Ectodermal cell (in vitro differentiated cells): ENCODE data around the gene TAGLN.

ENCODE experiments used
- H3K27ac ChIP-seq: 2 replicates; pipeline ENCODE4 v1.7.0; 2013; ENCODE audit warnings: mild to moderate bottlenecking, low read depth, low read length; ENCODE audit not compliant: insufficient read depth, poor library complexity, severe bottlenecking
- H3K27me3 ChIP-seq: 2 replicates; pipeline ENCODE4 v1.7.0; 2013; ENCODE audit warnings: mild to moderate bottlenecking, low read length; ENCODE audit not compliant: insufficient read depth, control insufficient read depth, poor library complexity, severe bottlenecking
- H3K36me3 ChIP-seq: one replicate; pipeline ENCODE4 v1.7.0; 2013; ENCODE audit warnings: low read length; ENCODE audit not compliant: control insufficient read depth, insufficient read depth
- H3K4me1 ChIP-seq: one replicate; pipeline ENCODE4 v1.7.0; 2013; ENCODE audit warnings: low read length; ENCODE audit not compliant: control insufficient read depth, insufficient read depth
- H3K4me3 ChIP-seq: 2 replicates; pipeline ENCODE4 v1.7.0; 2013; ENCODE audit warnings: low read depth, low read length, control low read depth; ENCODE audit not compliant: insufficient read depth
- H3K9me3 ChIP-seq: 2 replicates; pipeline ENCODE4 v1.7.0; 2013; ENCODE audit warnings: mild to moderate bottlenecking, low read length, moderate library complexity; ENCODE audit not compliant: control insufficient read depth
- WGBS, 2 experiments: methylation state at CpG; one replicate each; pipeline ENCODE4 v1.1.7; 2013; ENCODE audit warnings: missing lambda C conversion rate in 2 of 2; 5-methylcytosine and 5-hydroxymethylcytosine counted together

Gene TAGLN

GRCh38 chr11:117187799-117188481 is 11.2 kb upstream of the TAGLN start:
- Histone ChIP-seq H3K4me3 (no peak overlapping the region), H3K27ac (no peak overlapping the region), H3K36me3 (peaks cover 5% of the 10 kb centered on the region), H3K9me3 (no peaks in the 10 kb centered on the region), H3K4me1 (no peaks in the 10 kb centered on the region), H3K27me3 (no peaks in the 10 kb centered on the region)
- 94 to 95% methylated on average over 16 of the region's 16 CpGs for WGBS, 2 experiments

DNA sequence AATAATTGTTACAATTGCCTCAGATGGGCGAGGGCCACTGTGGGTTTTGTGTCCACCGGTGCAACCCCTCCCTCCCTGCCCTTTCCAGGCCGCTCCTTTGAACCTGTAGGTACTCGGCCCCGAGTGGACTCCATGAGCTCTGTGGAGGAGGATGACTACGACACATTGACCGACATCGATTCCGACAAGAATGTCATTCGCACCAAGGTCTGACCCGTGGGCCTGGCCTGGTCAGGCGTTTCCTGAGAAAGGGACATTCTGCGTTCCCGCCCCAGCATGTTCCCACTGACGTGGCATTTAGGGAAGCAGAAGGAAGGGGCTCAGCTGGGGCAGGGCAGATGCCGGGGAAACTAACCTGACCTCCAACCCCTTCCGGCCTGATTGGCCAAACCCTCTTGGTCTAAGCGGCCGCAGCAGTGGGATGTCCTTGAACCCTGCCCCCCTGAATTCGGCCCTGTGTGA is 10.5 kb upstream of the TAGLN start:
- H3K4me1 ChIP-seq = no peaks in the 10 kb centered on the region
- H3K9me3 ChIP-seq = no peaks in the 10 kb centered on the region
- H3K27me3 ChIP-seq = no peaks in the 10 kb centered on the region
- peaks cover 5% of the 10 kb centered on the region for H3K36me3 ChIP-seq
- no peak overlapping the region for H3K27ac ChIP-seq
- WGBS, 2 experiments = 90 to 91% methylated on average over 20 of the region's 20 CpGs
- no peak overlapping the region for H3K4me3 ChIP-seq

DNA sequence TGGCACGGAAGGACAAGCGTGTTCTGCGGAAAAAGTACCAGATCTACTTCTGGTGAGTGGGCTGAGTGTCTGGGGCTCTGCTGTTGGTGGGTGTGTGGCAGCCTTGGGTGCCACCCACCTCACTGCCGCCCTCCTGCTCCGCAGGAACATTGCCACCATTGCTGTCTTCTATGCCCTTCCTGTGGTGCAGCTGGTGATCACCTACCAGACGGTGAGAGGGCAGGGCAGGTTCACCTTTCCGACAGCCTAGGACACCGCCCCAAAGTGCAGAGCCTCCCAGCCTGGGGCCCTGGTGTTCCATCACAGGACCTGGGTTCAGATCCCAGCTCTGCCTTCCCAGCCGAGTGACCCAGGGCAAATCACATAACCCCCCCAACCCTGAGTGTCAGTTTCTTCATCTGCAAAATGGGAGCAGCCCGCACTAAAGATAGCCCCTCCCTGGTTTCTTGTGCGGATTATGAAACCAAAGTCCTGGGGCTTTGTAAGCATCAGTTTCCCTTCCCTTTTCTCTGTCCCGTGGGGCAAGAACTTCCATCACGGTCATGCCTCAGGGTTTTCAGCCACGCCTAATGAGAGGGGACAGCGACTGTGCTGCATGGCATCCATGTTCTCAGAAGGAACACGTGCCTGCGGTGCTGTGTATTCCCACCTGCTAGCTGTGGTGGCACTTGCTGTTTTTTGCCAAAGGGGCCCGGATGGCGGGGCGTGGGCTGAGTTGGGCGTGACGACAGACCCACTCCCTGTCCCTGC is 9.8 kb upstream of the TAGLN start:
- Histone ChIP-seq H3K4me3 (no peak overlapping the region), H3K36me3 (peaks cover 5% of the 10 kb centered on the region), H3K4me1 (no peaks in the 10 kb centered on the region), H3K27ac (no peak overlapping the region), H3K27me3 (no peaks in the 10 kb centered on the region), H3K9me3 (no peaks in the 10 kb centered on the region)
- 95% methylated on average over 22 of the region's 22 CpGs for WGBS, 2 experiments

DNA sequence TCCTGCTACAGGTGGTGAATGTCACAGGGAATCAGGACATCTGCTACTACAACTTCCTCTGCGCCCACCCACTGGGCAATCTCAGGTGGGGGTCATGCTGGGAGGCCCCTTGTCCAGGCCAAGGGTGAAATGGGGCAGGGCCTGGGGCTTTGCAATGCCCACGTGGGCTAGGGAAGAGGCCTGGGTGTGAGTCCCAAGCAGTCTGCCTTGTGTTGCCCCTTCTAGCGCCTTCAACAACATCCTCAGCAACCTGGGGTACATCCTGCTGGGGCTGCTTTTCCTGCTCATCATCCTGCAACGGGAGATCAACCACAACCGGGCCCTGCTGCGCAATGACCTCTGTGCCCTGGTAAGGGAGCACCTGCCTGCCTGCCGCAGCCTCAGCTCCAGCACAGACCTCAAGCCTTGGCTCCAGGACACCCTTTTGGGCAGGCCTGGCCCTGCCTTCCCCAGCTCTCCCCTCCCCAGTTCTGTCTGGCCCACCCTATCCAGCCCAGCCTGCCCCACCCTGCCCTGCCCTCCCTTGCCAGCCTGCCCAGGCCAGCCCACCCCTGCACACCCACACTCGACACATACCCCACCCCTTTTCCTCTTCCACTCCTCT is 9.1 kb upstream of the TAGLN start:
- H3K27me3 ChIP-seq = no peaks in the 10 kb centered on the region
- H3K9me3 ChIP-seq = no peaks in the 10 kb centered on the region
- no peak overlapping the region for H3K27ac ChIP-seq
- no peak overlapping the region for H3K4me3 ChIP-seq
- peaks cover 5% of the 10 kb centered on the region for H3K36me3 ChIP-seq
- H3K4me1 ChIP-seq = no peaks in the 10 kb centered on the region
- WGBS, 2 experiments = 92 to 93% methylated on average over 8 of the region's 8 CpGs

- Histone ChIP-seq H3K4me1 (no peaks in the 10 kb centered on the region), H3K36me3 (peaks cover 5% of the 10 kb centered on the region)
Observed at GRCh38 chr11:117191680-117192400, 7.3 kb upstream of the TAGLN start.

DNA sequence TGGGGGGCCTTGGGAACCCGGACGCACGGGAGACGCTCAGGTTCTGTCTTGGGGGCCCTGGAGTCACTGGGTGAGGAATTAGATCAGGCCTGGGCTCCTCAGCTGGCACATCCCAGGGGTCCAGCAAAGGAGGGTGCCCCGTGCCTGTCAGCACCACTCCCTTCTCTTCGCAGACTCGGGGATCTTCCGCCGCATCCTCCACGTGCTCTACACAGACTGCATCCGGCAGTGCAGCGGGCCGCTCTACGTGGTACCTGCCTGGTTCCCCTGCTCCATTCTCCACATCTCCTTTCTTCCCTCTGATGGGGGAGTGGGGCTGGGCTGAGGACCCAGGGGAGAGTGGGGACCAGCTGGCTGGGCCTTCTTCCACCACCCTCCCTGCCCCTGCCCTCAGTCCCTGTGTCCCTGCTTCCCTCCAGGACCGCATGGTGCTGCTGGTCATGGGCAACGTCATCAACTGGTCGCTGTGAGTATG is 6.7 kb upstream of the TAGLN start:
- H3K4me3 ChIP-seq = no peak overlapping the region
- no peak overlapping the region for H3K27ac ChIP-seq
- H3K4me1 ChIP-seq = no peaks in the 10 kb centered on the region
- peaks cover 5% of the 10 kb centered on the region for H3K36me3 ChIP-seq
- H3K9me3 ChIP-seq = no peaks in the 10 kb centered on the region
- WGBS, 2 experiments = 94% methylated on average over 17 of the region's 17 CpGs
- no peaks in the 10 kb centered on the region for H3K27me3 ChIP-seq

More at GRCh38 chr11:117191680-117192400, 7.3 kb upstream of the TAGLN start:
- WGBS, 2 experiments = 94 to 96% methylated on average over 26 of the region's 26 CpGs
- H3K27me3 ChIP-seq = no peaks in the 10 kb centered on the region
- H3K9me3 ChIP-seq = no peaks in the 10 kb centered on the region
- H3K27ac ChIP-seq = no peak overlapping the region
- H3K4me3 ChIP-seq = no peak overlapping the region

DNA sequence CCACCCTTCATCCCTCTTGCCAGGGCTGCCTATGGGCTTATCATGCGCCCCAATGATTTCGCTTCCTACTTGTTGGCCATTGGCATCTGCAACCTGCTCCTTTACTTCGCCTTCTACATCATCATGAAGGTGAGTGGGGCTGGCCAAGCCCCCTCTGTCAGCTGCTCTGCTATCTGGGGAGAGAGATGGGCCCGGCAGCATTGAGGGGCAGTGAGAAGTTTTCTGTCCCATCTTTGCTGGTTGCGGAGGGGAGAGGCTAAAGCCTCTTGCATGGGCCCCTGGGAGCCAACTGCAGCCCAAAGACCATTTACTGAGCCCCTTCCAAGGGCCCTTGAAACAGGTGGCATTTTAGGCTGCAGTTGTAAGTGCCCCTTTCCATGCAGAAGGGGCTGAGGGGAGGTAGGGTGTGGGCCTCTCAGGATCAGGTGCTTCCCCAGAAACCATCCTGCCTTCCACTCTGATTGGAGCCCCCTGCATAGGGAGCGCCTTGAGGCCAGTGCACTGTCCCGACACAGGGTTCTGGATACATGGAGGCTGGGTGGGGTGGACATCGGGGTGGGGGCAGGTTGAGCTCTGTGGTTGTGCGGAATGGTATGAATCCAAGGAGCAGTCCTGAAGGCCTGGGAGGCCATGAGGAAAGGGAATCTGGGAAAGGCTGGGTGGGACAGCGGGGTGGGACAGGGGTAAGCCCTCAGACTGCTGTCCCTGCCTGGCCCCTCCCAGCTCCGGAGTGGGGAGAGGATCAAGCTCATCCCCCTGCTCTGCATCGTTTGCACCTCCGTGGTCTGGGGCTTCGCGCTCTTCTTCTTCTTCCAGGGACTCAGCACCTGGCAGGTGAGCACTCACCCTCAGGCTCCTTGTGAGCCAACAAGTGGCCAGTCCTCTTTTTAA is 5.8 kb upstream of the TAGLN start:
- Histone ChIP-seq H3K9me3 (no peaks in the 10 kb centered on the region), H3K27me3 (no peaks in the 10 kb centered on the region)
- WGBS, 2 experiments = 94 to 96% methylated on average over 15 of the region's 15 CpGs

GRCh38 chr11:117194267-117194666 is 4.9 kb upstream of the TAGLN start:
- no peaks in the 10 kb centered on the region for H3K27me3 ChIP-seq
- peaks cover 16% of the 10 kb centered on the region for H3K4me1 ChIP-seq
- H3K36me3 ChIP-seq = peaks cover 5% of the 10 kb centered on the region
- H3K4me3 ChIP-seq = no peak overlapping the region
- H3K27ac ChIP-seq = no peak overlapping the region
- 86 to 87% methylated on average over 5 of the region's 5 CpGs for WGBS, 2 experiments
- no peaks in the 10 kb centered on the region for H3K9me3 ChIP-seq

More for the DNA sequence above, 5.8 kb upstream of the TAGLN start:
- Histone ChIP-seq H3K4me1 (peaks cover 8% of the 10 kb centered on the region), H3K4me3 (no peak overlapping the region), H3K36me3 (peaks cover 5% of the 10 kb centered on the region), H3K27ac (no peak overlapping the region)

GRCh38 chr11:117195258-117195657 is 3.9 kb upstream of the TAGLN start:
- Histone ChIP-seq H3K4me1 (peaks cover 26% of the 10 kb centered on the region), H3K27me3 (no peaks in the 10 kb centered on the region), H3K27ac (no peak overlapping the region), H3K4me3 (no peak overlapping the region), H3K36me3 (peaks cover 5% of the 10 kb centered on the region), H3K9me3 (no peaks in the 10 kb centered on the region)
- 90 to 95% methylated on average over 4 of the region's 4 CpGs for WGBS, 2 experiments
